Dedifferentiated amniotic fluid mesenchymal stem cell (primary cell): Measurements from ENCODE around the gene CABP1.
"Not testable (repeated sequence)": the region's sequence is repeated elsewhere in the genome, so short reads cannot be mapped to it uniquely, and the experiment has no call there.

Experiments used
- DNase-seq: peaks from one replicate; pipeline ENCODE4 v3.0.0-alpha.2; 2016; ENCODE audit errors: extremely low spot score

CABP1 gene

GRCh38 chr12:120668091-120668867 is 27.9 kb downstream of the CABP1 start:
- no peak for DNase-seq

- DNase-seq: no peak
These were observed 28.7 kb downstream of the CABP1 start for GRCh38 chr12:120668868-120669840.

GRCh38 chr12:120670237-120670636 is 29.8 kb downstream of the CABP1 start:
- not testable (repeated sequence) for DNase-seq

GRCh38 chr12:120670667-120671066 is 30.2 kb downstream of the CABP1 start:
- DNase-seq: no peak

GRCh38 chr12:120674097-120674636 is 33.7 kb downstream of the CABP1 start:
- no peak for DNase-seq

- DNase-seq: no peak
These were observed 37.5 kb downstream of the CABP1 start for GRCh38 chr12:120677765-120678473.

- DNase-seq: no peak
These were observed 38.1 kb downstream of the CABP1 start for GRCh38 chr12:120678572-120678971.

GRCh38 chr12:120680165-120680738 is 39.8 kb downstream of the CABP1 start:
- DNase-seq: no peak

- DNase-seq: no peak
These were observed 44.1 kb downstream of the CABP1 start for GRCh38 chr12:120684523-120684932.

- no peak for DNase-seq
These were observed 45.1 kb downstream of the CABP1 start for GRCh38 chr12:120685522-120685921.

GRCh38 chr12:120686151-120686689 is 45.8 kb downstream of the CABP1 start:
- peak; percentile 94 for DNase-seq

- peak; percentile 97 for DNase-seq
These were observed 46.5 kb downstream of the CABP1 start, which contains the start of gene MLEC for GRCh38 chr12:120686690-120687577. MLEC (plus strand) TSS chr12:120687149; CDS start chr12:120687297, 148 bp downstream.

GRCh38 chr12:120687578-120688289 is 47.3 kb downstream of the CABP1 start:
- no peak for DNase-seq

GRCh38 chr12:120688527-120689071 is 48.2 kb downstream of the CABP1 start:
- no peak for DNase-seq

- no peak for DNase-seq
These were observed 49.1 kb downstream of the CABP1 start for GRCh38 chr12:120689397-120690082.

- DNase-seq: no peak
These were observed 49.6 kb downstream of the CABP1 start for GRCh38 chr12:120690083-120690450.

GRCh38 chr12:120690978-120691377 is 50.6 kb downstream of the CABP1 start:
- DNase-seq: no peak

- no peak for DNase-seq
These were observed 52.2 kb downstream of the CABP1 start for GRCh38 chr12:120692524-120693033.
